GM12872 (cell line): ENCODE results near the gene NEURL3.

Source experiments
- TF ChIP-seq, protein P1 (sequence below): IDR thresholded peaks from 3 replicates; pipeline ENCODE4 v1.5.1; 2011; ENCODE audit warnings: low read depth, mild to moderate bottlenecking, low read length, moderate library complexity; ENCODE audit not compliant: insufficient read depth

The NEURL3 gene

DNA sequence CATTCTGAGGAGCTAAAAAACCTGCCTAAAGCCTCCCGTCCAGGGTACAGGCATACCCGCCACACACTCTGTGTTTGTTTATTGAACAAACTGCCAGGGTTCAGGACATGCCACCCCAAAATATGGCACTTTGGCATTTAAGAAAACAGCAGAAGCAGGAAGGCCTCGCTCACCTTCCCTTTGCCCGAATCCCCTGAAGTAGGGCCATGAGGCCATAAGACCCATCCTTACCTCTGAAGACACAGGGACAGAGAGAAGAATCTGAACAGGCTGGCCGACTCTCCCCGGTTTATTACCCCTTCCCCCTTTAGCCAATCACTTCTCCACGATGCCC lies 1.7 kb upstream of the NEURL3 start:
- TF ChIP-seq, protein P1, sequence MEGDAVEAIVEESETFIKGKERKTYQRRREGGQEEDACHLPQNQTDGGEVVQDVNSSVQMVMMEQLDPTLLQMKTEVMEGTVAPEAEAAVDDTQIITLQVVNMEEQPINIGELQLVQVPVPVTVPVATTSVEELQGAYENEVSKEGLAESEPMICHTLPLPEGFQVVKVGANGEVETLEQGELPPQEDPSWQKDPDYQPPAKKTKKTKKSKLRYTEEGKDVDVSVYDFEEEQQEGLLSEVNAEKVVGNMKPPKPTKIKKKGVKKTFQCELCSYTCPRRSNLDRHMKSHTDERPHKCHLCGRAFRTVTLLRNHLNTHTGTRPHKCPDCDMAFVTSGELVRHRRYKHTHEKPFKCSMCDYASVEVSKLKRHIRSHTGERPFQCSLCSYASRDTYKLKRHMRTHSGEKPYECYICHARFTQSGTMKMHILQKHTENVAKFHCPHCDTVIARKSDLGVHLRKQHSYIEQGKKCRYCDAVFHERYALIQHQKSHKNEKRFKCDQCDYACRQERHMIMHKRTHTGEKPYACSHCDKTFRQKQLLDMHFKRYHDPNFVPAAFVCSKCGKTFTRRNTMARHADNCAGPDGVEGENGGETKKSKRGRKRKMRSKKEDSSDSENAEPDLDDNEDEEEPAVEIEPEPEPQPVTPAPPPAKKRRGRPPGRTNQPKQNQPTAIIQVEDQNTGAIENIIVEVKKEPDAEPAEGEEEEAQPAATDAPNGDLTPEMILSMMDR = no peak

DNA sequence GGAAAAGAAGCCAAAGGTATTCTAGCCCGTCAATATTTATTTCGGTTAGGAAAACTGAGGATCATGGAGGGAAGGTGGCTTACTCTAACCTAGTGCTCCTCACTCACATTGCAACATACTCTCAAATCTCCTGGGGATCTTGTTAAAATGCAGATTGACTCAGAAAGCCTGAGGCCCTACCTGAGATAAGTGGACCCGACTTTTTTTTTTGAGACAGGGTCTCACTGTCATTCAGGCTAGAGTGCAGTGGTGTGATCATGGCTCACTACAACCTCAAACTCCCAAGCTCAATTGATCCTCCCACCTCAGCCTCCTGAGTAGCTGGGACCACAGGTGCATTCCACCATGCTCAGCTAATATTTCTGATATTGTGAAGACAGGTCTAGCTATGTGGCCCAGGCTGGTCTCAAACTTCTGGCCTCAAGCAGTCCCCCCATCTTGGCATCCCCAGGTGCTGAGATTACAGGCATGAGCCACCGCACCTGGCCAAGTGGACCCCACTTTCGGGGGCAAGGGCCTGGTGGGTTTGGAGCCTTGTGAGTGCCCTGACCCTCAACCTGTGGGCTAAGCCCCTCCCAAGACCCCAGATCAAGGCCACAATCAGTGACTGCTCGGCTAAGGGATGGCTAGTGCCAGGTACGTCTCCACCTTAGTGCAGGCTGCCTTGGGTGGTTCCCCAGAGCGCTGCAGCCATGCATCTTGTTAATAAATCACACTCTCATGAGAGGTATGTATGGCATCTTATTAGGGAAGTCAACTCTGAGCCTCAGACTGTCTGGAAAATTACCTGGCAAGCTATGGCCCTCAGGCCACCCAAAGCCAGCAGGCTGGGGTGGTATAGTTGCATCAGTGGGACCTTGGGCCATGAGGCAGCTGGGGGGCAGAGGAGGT lies 1.1 kb upstream of the NEURL3 start:
- TF ChIP-seq, protein P1 = no peak

DNA sequence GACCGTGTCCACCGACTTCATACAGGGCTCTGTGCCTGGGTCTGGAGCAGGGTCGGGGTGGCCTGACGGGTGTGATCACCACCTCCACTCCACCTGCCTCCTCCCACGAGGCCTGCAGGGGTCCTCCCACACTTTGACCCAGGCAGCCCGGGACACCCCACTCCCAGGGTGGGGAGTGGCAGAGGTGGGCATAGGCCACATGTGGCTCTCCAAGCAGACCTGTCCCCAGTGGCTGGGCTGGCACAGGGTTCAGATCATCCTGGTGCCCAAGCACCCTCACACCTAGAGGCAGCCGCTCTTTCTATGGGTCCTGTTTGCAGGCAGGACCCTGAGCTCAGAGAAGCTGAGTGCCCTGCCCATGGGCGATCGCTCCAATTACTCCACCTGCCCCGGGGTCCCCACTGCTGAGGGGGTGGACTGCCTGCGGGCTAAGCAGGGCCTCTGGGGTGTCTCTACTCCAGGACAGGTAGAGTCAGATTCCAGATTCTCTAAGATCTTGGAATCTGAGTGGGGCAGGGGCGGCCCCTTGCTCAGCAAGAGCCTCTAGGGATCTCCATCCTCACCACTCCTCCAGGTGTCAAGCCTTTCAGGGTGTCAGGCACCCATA lies 1.4 kb downstream of the NEURL3 start:
- TF ChIP-seq, protein P1 = no peak

DNA sequence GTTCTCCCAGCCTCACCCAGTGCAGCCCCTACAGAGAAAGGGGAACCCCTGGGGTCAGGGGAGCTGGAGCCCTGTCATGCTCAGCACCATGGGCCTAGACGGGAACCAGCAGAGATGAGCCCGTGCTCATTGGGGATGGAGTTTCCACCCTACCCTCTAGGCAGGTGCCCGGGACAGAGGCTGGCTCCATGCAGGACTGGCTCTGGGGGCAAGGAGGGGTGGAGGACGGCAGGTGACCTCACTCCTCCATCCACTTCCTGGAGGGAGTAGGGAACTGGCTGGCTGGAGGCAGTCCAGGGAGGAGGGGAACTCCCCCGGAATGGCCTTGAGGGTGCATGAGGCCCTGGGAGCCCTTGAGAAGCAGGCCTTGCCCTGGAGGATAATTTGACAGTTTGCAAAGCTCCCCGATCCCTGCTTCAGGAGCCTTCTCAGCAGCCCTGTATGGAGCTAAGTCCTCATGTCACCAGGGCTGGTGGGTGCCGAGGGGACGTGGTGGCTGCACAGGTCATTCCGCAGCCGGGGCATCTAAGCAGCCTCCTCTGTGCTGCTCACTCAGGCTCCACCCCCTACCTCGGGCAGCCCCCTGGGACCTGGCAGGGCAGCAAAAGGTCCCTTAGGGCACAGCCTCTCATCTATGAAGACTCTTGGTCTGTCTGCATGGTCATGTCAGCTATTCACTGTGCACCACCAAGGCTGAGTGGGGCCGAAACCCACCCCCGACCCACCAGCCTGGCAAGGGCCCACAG lies 2.1 kb downstream of the NEURL3 start:
- TF ChIP-seq, protein P1 = no peak

DNA sequence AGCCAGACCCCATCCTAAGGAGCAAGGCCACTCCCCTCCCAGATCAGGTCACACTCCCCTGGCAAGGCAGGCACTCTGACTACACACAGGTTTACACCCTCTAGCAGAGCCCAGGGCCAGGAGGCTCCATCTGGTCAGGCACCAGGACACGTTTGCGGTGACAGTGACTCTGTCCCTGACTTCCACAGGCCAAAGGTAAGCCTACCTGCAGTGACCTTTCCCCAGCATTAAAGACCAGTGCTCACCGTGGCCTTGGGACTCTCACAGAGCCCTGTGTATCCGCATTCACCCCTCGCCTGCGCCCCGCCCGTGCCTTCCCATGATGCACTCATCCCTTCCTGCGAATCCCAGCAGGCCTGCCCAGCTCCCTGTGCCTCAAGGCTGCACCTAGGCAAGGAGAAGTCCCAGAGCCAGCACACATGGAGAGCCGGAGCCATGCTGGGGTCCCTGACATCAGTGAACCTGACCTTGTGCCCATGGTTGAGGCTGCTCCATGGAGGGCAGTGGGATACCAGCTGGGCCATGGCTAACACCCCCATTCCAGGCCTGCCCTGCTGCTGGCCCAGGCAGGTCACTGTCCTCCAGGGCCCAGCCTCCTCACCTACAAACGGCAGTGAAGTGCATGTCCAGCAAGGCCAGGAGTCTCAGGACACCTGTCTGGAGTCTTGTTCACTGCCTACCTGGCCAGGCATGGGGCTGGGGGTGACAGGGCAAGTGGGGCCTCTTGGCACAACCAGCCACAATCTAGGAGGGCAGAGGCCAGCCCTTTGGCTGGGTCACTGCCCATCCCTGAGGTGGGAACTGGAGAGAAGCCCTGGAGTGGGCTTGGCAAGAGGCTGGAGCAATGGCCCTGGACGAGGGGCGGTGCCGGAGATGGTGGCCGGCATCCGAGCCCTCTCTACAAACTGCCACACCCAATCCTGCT lies 3.0 kb downstream of the NEURL3 start:
- TF ChIP-seq, protein P1 = no peak

DNA sequence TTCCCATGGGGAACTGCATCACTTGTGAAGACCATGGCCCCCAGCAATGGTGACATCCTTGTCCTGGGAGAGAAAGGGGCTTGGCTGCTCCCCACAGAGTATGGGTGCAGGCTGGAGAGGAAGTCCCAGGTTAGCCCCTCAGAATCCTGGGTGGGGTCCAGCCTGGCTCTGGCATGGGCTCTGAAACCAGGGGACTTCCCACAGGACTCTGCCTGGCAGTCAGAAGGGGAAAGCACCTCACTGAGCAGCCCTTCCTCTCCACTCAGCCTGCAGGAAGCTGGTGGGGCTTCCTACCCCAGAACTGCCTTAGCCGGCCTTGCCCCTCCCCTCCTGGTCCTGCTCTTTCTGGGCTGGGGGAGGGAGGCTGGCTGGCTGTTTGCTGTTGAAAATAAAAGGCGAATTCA lies 3.7 kb downstream of the NEURL3 start:
- TF ChIP-seq, protein P1 = no peak
